Upper lobe of right lung (tissue), 1 donor: ENCODE measurements around the gene EIF2A. TPM values are rescaled to one million over a fixed set of nuclear protein-coding genes. Genes with fewer than 3 reads are reported as not detected.

ENCODE experiments used
- ATAC-seq: fragments of 200-7000 bp; cut with Tn5 transposase; one replicate; pipeline ENCODE4 v1.9.1; 2020; ENCODE audit warnings: mild to moderate bottlenecking, moderate library complexity
- DNase-seq: peaks from one replicate; pipeline ENCODE4 v3.0.0-alpha.2; 2020
- H3K27ac ChIP-seq: fragments of 200-600 bp; one replicate; pipeline ENCODE4 v1.8.0; 2022
- H3K27me3 ChIP-seq: fragments of 200-600 bp; one replicate; pipeline ENCODE4 v1.8.0; 2022; ENCODE audit warnings: mild to moderate bottlenecking
- H3K36me3 ChIP-seq: fragments of 200-600 bp; one replicate; pipeline ENCODE4 v1.8.0; 2022
- H3K4me1 ChIP-seq: fragments of 200-600 bp; one replicate; pipeline ENCODE4 v1.8.0; 2022
- H3K4me3 ChIP-seq: fragments of 200-600 bp; one replicate; pipeline ENCODE4 v1.8.0; 2022; ENCODE audit warnings: mild to moderate bottlenecking
- H3K9me3 ChIP-seq: fragments of 200-600 bp; one replicate; pipeline ENCODE4 v1.8.0; 2022
- CTCF ChIP-seq: fragments of 200-600 bp; IDR thresholded peaks from one replicate; pipeline ENCODE4 v1.8.0; 2022; ENCODE audit warnings: antibody characterized with exemption
- intact Hi-C: fragments of 100-400 bp; cut with DNase I; formaldehyde crosslinking; loops from one replicate; pipeline ENCODE4 v1.11.0; 2022
- total RNA-seq: library from RNA; stranded (reverse); fragmentation: NEBNext Ultra II Directional; extraction: Animal tissue kit (Norgen Biotek cat#: 25700); gene quantifications from one replicate; pipeline ENCODE4 v1.2.1, GENCODE V29; 2021
- donor health status: DM: no; HTN: yes; CAD: no; lungs with severe emphysema.

The EIF2A gene
- total RNA-seq, 1 donor from 2014 or later, result 83.8 TPM

DNA sequence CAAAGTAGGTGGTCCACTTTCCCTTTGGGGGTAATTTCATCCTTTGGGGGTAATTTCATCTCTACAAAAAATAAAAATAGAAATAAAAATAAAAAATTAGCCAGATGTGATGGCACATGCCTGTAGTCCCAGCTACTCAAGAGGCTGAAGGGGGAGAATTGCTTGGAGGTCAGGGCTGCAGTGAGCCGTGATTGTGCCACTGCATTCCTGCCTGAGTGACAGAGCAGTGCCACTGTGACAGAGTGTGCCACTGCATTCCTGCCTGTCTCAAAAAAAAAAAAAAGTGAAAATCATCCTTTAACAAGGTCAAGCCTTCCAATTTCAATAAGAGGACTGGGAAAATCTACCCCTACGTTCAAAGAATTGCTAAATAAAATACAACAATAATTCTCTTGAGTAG lies 23.0 kb upstream of the EIF2A start:
- no peaks in the 10 kb centered on the region for H3K27me3 ChIP-seq
- H3K9me3 ChIP-seq, result no peaks in the 10 kb centered on the region
- no peak for ATAC-seq
- no peak for TF ChIP-seq CTCF
- H3K4me1 ChIP-seq, result no peaks in the 10 kb centered on the region
- no peak for DNase-seq
- no peak overlapping the region for H3K4me3 ChIP-seq
- no peak overlapping the region for H3K27ac ChIP-seq
- H3K36me3 ChIP-seq, result no peaks in the 10 kb centered on the region
- intact Hi-C loops, result no loop called here

DNA sequence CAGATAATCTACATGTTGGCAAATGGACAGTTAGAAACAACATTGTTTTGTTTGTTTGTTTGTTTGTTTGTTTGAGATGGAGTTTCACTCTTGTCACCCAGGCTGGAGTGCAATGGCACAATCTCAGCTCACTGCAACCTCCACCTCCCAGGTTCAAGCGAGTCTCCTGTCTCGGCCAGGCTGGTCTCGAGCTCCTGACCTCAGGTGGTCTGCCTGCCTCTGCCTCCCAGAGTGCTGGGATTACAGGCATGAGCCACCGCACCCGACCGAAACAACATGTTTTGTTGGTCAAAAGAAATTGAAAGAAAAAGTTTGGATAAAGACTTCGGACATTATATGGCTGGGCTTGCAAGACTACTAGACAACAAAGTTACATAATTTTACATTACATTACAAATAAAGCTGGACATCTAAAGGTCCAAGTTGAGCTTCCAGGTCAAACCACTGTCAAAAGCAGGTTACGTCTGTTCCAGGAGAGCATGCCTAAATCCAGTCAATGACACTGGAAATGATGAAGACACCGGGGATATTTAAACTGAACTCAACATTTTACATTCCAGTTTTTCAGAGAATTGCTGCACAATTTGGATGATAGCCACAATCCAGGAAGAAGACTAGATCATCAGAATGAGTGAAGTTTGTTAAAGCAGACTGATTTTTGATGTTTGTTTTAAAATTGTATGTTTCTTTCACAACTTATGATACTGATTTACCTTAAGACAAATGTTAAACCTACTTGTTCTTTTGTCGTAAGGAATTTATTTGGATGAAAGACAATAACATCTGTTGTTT lies 18.9 kb upstream of the EIF2A start:
- Histone ChIP-seq H3K36me3 (no peaks in the 10 kb centered on the region), H3K4me3 (no peak overlapping the region), H3K4me1 (no peaks in the 10 kb centered on the region), H3K27ac (no peak overlapping the region), H3K9me3 (no peaks in the 10 kb centered on the region), H3K27me3 (no peaks in the 10 kb centered on the region)
- DNase-seq, result no peak
- ATAC-seq, result no peak
- intact Hi-C loops, result no loop called here
- TF ChIP-seq CTCF, result no peak

- TF ChIP-seq CTCF, result peak; percentile 47
- H3K4me3 ChIP-seq, result no peak overlapping the region
- no peaks in the 10 kb centered on the region for H3K36me3 ChIP-seq
- no peaks in the 10 kb centered on the region for H3K9me3 ChIP-seq
- DNase-seq (no peak), ATAC-seq (no peak)
- no peaks in the 10 kb centered on the region for H3K4me1 ChIP-seq
- no peaks in the 10 kb centered on the region for H3K27me3 ChIP-seq
- intact Hi-C loops, result no loop called here
- no peak overlapping the region for H3K27ac ChIP-seq
These were observed 18.2 kb upstream of the EIF2A start for GRCh38 chr3:150528354-150528797.

DNA sequence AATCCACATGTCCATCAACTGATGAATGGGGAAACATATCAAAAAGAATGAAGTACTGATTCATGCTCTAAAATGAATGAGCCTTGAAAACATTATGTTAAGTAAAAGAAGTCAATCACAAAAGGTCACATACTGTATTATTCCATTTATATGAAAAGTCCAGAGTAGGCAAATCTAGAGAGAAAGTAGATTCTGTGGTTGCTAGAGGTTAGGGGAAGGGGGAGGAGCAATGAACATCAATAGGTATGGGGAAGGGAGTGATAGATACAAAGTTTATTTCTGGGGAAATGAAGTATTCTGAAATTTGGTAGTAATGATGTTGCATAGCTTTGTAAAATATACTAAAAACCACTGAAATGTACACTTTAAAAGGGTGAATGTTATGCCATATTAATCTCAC lies 14.8 kb upstream of the EIF2A start:
- Histone ChIP-seq H3K4me3 (no peak overlapping the region), H3K27me3 (no peaks in the 10 kb centered on the region), H3K27ac (no peak overlapping the region), H3K4me1 (no peaks in the 10 kb centered on the region), H3K9me3 (no peaks in the 10 kb centered on the region), H3K36me3 (no peaks in the 10 kb centered on the region)
- TF ChIP-seq CTCF, result no peak
- ATAC-seq (no peak), DNase-seq (no peak)
- intact Hi-C loops, result no loop called here

GRCh38 chr3:150535204-150535603 lies 11.4 kb upstream of the EIF2A start:
- no peak overlapping the region for H3K4me3 ChIP-seq
- H3K36me3 ChIP-seq, result no peaks in the 10 kb centered on the region
- no peaks in the 10 kb centered on the region for H3K27me3 ChIP-seq
- no peaks in the 10 kb centered on the region for H3K4me1 ChIP-seq
- no peak for DNase-seq
- peak; percentile 73 for ATAC-seq
- no peak for TF ChIP-seq CTCF
- no peak overlapping the region for H3K27ac ChIP-seq
- H3K9me3 ChIP-seq, result no peaks in the 10 kb centered on the region
- intact Hi-C loops, result no loop called here
